ENCODE results near the gene KCTD10. TPM values are rescaled to one million over a fixed set of nuclear protein-coding genes. Genes with fewer than 3 reads are reported as not detected.

The KCTD10 gene
- total RNA-seq, 2 donors from 2014 or later = 38.5 to 47.8 TPM

GRCh38 chr12:109461846-109462756, 15.0 kb downstream of the KCTD10 start:
- H3K4me1 Mint-ChIP-seq (ENCODE audit: low read depth) = peaks cover 59% of the 10 kb centered on the region
- DNase-seq = no peak
- peak overlapping the region; percentile 39 for H3K27ac Mint-ChIP-seq
- H3K36me3 Mint-ChIP-seq (ENCODE audit: insufficient read depth in 2 of 2) = peaks cover 1 to 8% of the 10 kb centered on the region in 2 donors
- no peak for ATAC-seq (replicated peaks in 1 of 2)
- no peak overlapping the region for H3K4me3 Mint-ChIP-seq
- H3K9me3 Mint-ChIP-seq = no peaks in the 10 kb centered on the region
- H3K27me3 Mint-ChIP-seq (ENCODE audit: low read depth) = no peaks in the 10 kb centered on the region

GRCh38 chr12:109461049-109461845, 15.9 kb downstream of the KCTD10 start:
- H3K36me3 Mint-ChIP-seq (ENCODE audit: insufficient read depth in 2 of 2) = peaks cover 1 to 12% of the 10 kb centered on the region in 2 donors
- no peak overlapping the region for H3K4me3 Mint-ChIP-seq
- H3K4me1 Mint-ChIP-seq (ENCODE audit: low read depth) = peaks cover 59% of the 10 kb centered on the region
- no peak for DNase-seq
- ATAC-seq (replicated peaks in 1 of 2) = no peak
- H3K27me3 Mint-ChIP-seq (ENCODE audit: low read depth) = no peaks in the 10 kb centered on the region
- no peaks in the 10 kb centered on the region for H3K9me3 Mint-ChIP-seq
- H3K27ac Mint-ChIP-seq = peak overlapping the region; percentile 50

GRCh38 chr12:109460538-109460937, 16.6 kb downstream of the KCTD10 start:
- Mint-ChIP-seq H3K36me3 (ENCODE audit: insufficient read depth in 2 of 2) (peaks cover 1 to 16% of the 10 kb centered on the region in 2 donors), H3K4me1 (ENCODE audit: low read depth) (peaks cover 59% of the 10 kb centered on the region), H3K9me3 (no peaks in the 10 kb centered on the region), H3K27me3 (ENCODE audit: low read depth) (no peaks in the 10 kb centered on the region), H3K4me3 (no peak overlapping the region), H3K27ac (no peak overlapping the region)
- ATAC-seq (replicated peaks in 1 of 2) = no peak
- no peak for DNase-seq

- no peak for DNase-seq
- Mint-ChIP-seq H3K27ac (peak overlapping the region; percentile 21), H3K4me1 (ENCODE audit: low read depth) (peaks cover 52% of the 10 kb centered on the region), H3K36me3 (ENCODE audit: insufficient read depth in 2 of 2) (peaks cover 1 to 19% of the 10 kb centered on the region in 2 donors), H3K4me3 (no peak overlapping the region), H3K9me3 (no peaks in the 10 kb centered on the region), H3K27me3 (ENCODE audit: low read depth) (no peaks in the 10 kb centered on the region)
- no peak for ATAC-seq (replicated peaks in 1 of 2)
Measured at GRCh38 chr12:109459247-109459646, 17.9 kb downstream of the KCTD10 start.

GRCh38 chr12:109458771-109459208, 18.3 kb downstream of the KCTD10 start:
- H3K36me3 Mint-ChIP-seq (ENCODE audit: insufficient read depth in 2 of 2) = peaks cover 3 to 22% of the 10 kb centered on the region in 2 donors
- DNase-seq = no peak
- H3K27me3 Mint-ChIP-seq (ENCODE audit: low read depth) = no peaks in the 10 kb centered on the region
- H3K4me3 Mint-ChIP-seq = no peak overlapping the region
- H3K9me3 Mint-ChIP-seq = no peaks in the 10 kb centered on the region
- ATAC-seq (replicated peaks in 1 of 2) = no peak
- peaks cover 47% of the 10 kb centered on the region for H3K4me1 Mint-ChIP-seq (ENCODE audit: low read depth)
- H3K27ac Mint-ChIP-seq = peak overlapping the region; percentile 21

GRCh38 chr12:109458086-109458485, 19.0 kb downstream of the KCTD10 start:
- Mint-ChIP-seq H3K4me3 (peak overlapping the region in 1 of 2 donors; percentile 78), H3K4me1 (ENCODE audit: low read depth) (peaks cover 40% of the 10 kb centered on the region), H3K36me3 (ENCODE audit: insufficient read depth in 2 of 2) (peaks cover 3 to 24% of the 10 kb centered on the region in 2 donors), H3K27ac (peak overlapping the region; percentile 95), H3K27me3 (ENCODE audit: low read depth) (no peaks in the 10 kb centered on the region), H3K9me3 (no peaks in the 10 kb centered on the region)
- peak in 1 of 2 donors; percentile 69 for ATAC-seq (replicated peaks in 1 of 2)
- DNase-seq = no peak

- no peaks in the 10 kb centered on the region for H3K27me3 Mint-ChIP-seq (ENCODE audit: low read depth)
- no peak for DNase-seq
- no peak for ATAC-seq (replicated peaks in 1 of 2)
- peaks cover 4 to 23% of the 10 kb centered on the region in 2 donors for H3K36me3 Mint-ChIP-seq (ENCODE audit: insufficient read depth in 2 of 2)
- no peak overlapping the region for H3K27ac Mint-ChIP-seq
- H3K4me1 Mint-ChIP-seq (ENCODE audit: low read depth) = peaks cover 20% of the 10 kb centered on the region
- H3K9me3 Mint-ChIP-seq = no peaks in the 10 kb centered on the region
- H3K4me3 Mint-ChIP-seq = no peak overlapping the region
Measured at GRCh38 chr12:109455706-109456105, 21.4 kb downstream of the KCTD10 start.

GRCh38 chr12:109452489-109452888, 24.6 kb downstream of the KCTD10 start:
- Mint-ChIP-seq H3K27me3 (ENCODE audit: low read depth) (no peaks in the 10 kb centered on the region), H3K27ac (no peak overlapping the region), H3K4me3 (no peak overlapping the region), H3K36me3 (ENCODE audit: insufficient read depth in 2 of 2) (peaks cover 4 to 21% of the 10 kb centered on the region in 2 donors), H3K9me3 (no peaks in the 10 kb centered on the region), H3K4me1 (ENCODE audit: low read depth) (peaks cover under 1% of the 10 kb centered on the region)
- ATAC-seq (replicated peaks in 1 of 2) (no peak), DNase-seq (no peak)

- ATAC-seq (replicated peaks in 1 of 2) (no peak), DNase-seq (no peak)
- Mint-ChIP-seq H3K27ac (no peak overlapping the region), H3K27me3 (ENCODE audit: low read depth) (no peaks in the 10 kb centered on the region), H3K36me3 (ENCODE audit: insufficient read depth in 2 of 2) (peaks cover 3 to 16% of the 10 kb centered on the region in 2 donors), H3K9me3 (no peaks in the 10 kb centered on the region), H3K4me3 (no peak overlapping the region), H3K4me1 (ENCODE audit: low read depth) (no peaks in the 10 kb centered on the region)
Measured at GRCh38 chr12:109451400-109451799, 25.7 kb downstream of the KCTD10 start.

GRCh38 chr12:109450980-109451379, 26.1 kb downstream of the KCTD10 start:
- H3K27me3 Mint-ChIP-seq (ENCODE audit: low read depth) = no peaks in the 10 kb centered on the region
- no peaks in the 10 kb centered on the region for H3K9me3 Mint-ChIP-seq
- no peak overlapping the region for H3K4me3 Mint-ChIP-seq
- no peaks in the 10 kb centered on the region for H3K4me1 Mint-ChIP-seq (ENCODE audit: low read depth)
- peaks cover 3 to 13% of the 10 kb centered on the region in 2 donors for H3K36me3 Mint-ChIP-seq (ENCODE audit: insufficient read depth in 2 of 2)
- no peak overlapping the region for H3K27ac Mint-ChIP-seq
- no peak for ATAC-seq (replicated peaks in 1 of 2)
- no peak for DNase-seq

GRCh38 chr12:109449845-109450532, 27.1 kb downstream of the KCTD10 start:
- H3K4me1 Mint-ChIP-seq (ENCODE audit: low read depth) = no peaks in the 10 kb centered on the region
- H3K36me3 Mint-ChIP-seq (ENCODE audit: insufficient read depth in 2 of 2) = peaks cover 3 to 8% of the 10 kb centered on the region in 2 donors
- no peaks in the 10 kb centered on the region for H3K27me3 Mint-ChIP-seq (ENCODE audit: low read depth)
- DNase-seq (no peak), ATAC-seq (replicated peaks in 1 of 2) (no peak)
- H3K4me3 Mint-ChIP-seq = no peak overlapping the region
- H3K9me3 Mint-ChIP-seq = no peaks in the 10 kb centered on the region
- H3K27ac Mint-ChIP-seq = no peak overlapping the region

- Mint-ChIP-seq H3K36me3 (ENCODE audit: insufficient read depth in 2 of 2) (peaks cover 2% of the 10 kb centered on the region in 2 donors), H3K4me1 (ENCODE audit: low read depth) (no peaks in the 10 kb centered on the region), H3K27me3 (ENCODE audit: low read depth) (no peaks in the 10 kb centered on the region), H3K9me3 (no peaks in the 10 kb centered on the region), H3K4me3 (no peak overlapping the region), H3K27ac (no peak overlapping the region)
- DNase-seq = no peak
- no peak for ATAC-seq (replicated peaks in 1 of 2)
Measured at GRCh38 chr12:109448707-109449390, 28.3 kb downstream of the KCTD10 start.

Data from activated T-cell treated with anti-CD3 and anti-CD28 coated beads, Interleukin-2, amount 50 U/mL, for 72 hours (primary cell).